Measurements from ENCODE around the gene PTPRA.

- no peak for TF ChIP-seq IKZF5 (CRISPR knock-in tag; IDR thresholded peaks at IDR 0.05)
- no peak for TF ChIP-seq REPIN1 (CRISPR knock-in tag; IDR thresholded peaks at IDR 0.05; ENCODE audit: borderline replicate concordance, low read depth)
- no peak for TF ChIP-seq CENPX (CRISPR knock-in tag; IDR thresholded peaks at IDR 0.05)
- no peak for TF ChIP-seq NR3C1 (CRISPR knock-in tag; IDR thresholded peaks at IDR 0.05)
Measured at GRCh38 chr20:2866236-2866635, 7.0 kb upstream of the PTPRA start.
